HG02852 (cell line): ENCODE data around the gene ALKBH3.

Experiments
- ATAC-seq: cut with Tn5 transposase; IDR thresholded peaks from one replicate; pipeline ENCODE4 v1.9.1; 2021; ENCODE audit warnings: mild to moderate bottlenecking, moderate library complexity; ENCODE audit not compliant: unreplicated experiment

The ALKBH3 gene

DNA sequence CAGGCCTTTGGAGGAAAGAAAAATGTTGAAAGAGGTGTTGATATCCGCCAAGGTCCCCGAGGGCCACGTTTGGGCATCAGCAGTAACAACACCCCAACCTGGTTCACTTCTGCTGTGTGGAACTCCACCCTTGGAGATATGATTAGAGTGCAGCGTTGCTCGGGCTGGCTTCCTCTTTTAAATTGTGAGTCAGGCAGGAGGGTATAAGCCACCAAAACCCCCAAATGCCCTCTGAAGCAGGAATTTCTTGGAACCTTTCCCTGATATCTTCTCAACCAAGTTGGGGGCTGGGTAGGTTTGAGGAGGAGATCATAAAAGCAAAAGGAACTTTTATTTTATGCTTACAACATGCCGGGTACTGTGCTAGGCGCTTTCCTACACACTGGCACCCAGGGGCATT, 55.4 kb downstream of the ALKBH3 start:
- ATAC-seq: no peak

DNA sequence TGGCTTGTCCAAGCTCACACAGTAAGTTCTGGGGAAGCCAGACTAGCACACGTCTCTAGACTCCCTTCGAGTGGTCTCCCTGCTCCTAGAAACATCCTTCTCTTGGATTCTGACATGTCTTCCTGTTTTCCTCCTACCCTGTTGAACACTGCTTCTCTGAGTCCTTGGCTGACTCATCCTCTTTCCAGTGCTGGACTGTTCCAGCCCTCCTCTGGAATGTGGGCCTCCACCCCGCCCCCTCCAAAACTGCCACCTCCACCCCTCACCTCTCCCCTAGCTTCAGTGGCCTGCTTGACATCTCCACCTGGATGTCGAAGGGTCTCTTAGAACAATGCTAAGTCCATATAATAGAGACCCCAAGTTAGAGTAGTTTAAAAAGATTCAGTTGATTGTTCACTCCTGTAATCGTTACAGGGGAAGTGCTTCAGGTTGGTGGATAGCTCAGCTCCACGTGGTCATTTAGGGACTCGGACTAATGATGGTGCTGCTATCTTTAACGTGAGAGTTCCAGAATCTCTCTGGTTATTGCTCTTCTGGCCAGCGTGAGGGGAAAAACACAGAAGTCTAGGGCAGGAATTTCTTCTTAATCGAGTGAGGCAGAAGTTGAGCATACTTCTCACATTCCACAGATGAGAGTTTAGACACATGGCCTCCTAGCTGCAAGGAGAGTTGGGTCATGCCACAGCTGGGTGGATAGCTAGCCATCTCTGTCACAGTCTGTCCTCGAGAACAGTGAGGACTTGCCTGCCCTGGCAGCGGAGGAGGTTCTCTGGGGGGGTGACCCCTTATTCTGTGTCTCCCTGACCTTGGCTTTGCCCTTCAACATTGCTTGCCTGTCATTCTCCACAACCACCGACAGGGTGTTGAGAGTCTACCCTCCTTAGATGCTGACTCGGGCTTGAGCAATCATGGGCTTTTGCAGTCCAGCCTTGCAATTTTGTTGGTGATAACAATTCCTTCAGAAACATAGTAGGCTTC, 57.1 kb downstream of the ALKBH3 start:
- no peak for ATAC-seq

DNA sequence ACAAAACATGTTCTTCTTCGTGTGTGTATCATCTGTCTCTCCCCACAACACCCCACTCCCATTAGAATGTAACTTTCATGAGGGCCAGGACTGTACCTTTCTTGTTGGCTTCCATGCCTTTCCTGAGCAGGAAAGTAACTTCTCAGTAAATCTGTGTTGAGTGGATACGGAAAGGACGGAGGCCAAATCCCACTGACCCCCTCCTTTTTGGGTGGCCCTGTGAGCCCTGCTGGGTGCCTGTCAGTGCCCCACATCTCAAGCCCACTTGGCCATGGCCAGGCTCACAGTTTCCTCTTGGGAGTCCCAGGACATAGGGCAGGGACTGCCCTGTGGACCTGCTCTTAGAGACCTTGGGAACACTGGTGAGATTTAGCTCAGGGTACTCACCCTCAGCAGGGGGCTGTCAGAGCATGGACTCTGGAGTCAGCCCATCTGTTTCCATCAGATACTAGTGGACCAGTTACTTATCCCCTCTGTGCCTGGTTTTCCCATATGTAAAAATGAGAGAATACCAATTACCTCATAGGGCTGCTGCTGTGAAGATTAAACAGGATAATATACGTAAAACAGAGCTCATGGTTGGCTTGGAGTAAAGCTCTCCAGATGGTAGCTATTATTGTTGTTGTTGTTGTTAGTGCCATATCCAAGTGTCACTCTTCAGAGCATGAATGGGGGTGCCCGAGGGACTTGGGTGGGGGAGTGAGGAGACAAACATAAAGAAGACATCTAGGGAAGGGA, 60.8 kb downstream of the ALKBH3 start:
- no peak for ATAC-seq

- no peak for ATAC-seq
Measured at GRCh38 chr11:43942662-43943371, 62.2 kb downstream of the ALKBH3 start.

DNA sequence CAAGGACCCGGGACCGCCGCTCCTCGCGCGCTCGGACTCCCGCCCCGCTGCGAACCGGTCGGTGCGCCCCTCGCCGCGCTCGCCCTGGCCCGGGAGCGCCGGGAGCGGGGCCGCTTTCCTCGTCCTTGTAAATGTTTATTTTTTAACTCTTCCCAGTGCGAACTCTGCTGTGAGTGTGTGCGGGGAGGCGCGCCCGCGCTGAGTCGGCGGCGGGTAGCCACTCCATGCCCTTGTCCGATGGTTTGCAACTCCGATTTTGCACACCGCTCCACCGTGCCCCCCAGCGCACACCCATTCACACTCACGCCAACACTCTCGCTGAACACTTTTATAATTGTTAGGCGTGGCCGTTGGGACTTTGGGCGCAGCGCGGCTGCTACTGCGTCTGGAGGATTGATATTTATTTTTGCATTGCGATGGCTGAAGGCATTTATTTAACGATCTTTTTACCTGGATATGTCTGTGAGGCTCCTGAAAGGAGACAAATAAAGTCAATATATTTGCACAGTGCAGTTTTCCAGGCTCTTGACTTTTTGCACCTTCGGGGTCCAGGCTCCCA, 62.8 kb downstream of the ALKBH3 start:
- no peak for ATAC-seq

- ATAC-seq: no peak
Measured at GRCh38 chr11:43943931-43944751, 63.5 kb downstream of the ALKBH3 start.

DNA sequence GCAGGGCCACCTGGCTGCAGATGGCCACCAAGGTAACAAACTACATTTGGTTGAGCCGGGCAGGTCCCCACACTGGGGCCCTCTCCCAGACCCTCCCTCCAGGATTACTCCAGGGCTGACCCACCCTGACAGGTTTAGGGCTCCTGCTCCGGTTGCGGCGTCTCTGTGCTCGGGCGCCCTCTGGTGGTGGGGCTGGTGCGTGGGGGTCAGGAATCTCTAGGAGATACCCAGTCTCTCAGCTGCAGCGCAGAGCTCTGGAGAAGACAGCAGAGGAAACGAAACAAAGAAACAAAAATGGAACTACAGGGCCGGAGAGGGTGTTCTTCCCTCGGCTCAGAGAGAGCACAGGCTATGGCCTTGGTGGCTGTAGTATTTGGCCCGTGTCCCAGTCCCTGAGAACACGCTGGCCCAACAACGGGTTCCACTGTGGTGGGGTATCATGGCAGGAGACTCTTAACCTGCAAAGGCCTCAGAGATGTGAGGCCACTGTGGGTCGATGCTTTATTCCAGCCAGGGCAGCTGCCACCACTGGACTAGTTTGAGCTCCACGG, 64.2 kb downstream of the ALKBH3 start:
- peak; percentile 39 for ATAC-seq

DNA sequence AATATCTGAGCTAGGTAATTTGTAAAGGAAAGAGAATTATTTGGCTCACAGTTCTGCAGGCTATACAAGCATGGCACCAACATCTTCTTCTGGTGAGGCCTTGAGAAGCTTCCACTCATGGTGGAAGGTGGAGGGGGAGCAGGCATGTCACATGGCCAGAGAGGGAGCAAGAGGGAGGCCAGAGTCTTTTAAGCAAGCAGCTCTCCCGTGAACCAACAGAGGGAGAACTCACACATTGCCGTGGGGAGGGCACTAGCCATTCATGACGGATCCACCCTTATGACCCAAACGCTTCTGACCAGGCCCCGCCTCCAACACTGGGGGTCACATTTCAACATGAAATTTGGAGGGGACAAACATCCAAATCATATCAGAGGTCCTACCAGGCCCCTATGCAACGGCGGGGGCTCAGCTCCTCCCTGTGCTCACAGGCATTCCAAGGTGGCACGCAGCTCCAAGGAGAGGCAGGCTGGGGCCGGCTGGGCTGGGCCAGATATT, 66.4 kb downstream of the ALKBH3 start:
- ATAC-seq: no peak

- no peak for ATAC-seq
Measured at GRCh38 chr11:43947815-43948214, 67.2 kb downstream of the ALKBH3 start.

- no peak for ATAC-seq
Measured at GRCh38 chr11:43948341-43949225, 68.0 kb downstream of the ALKBH3 start.

- ATAC-seq: no peak
Measured at GRCh38 chr11:43950311-43950855, 69.8 kb downstream of the ALKBH3 start.

DNA sequence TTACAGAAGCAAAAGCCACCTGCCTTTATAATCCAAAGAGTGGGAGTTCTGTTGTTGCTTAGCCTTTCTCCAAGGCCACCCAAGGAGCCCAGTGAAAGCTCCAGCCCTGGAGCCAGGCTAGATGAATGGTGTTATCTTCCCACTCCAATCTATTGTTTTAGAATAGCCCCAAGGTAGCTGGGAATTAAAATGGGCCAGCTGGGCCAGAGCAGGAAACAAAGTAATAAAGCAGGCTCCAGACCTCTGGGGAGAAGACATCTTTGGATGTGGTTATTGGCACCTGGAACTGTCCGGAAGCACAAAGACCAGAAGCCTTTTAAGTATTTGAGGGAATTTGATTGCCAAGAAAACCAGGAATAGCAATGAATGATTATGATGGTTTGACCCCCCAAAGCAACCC, 70.6 kb downstream of the ALKBH3 start:
- ATAC-seq: no peak

DNA sequence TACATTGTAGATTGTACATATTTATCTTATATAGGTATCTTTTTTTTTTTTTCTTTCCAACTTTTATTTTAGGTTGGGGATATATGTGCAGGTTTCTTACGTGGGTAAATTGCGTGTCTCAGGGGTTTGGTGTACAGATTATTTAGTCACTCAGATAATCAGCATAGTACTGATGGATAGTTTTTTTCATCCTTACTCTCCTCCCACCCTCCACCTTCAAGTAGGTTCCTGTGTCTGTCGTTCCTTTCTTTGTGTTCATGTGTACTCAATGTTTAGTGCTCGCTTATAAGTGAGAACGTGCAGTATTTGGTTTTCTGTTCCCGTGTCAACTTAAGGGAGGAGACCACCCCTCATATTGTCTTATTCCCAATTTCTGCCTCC, 71.4 kb downstream of the ALKBH3 start:
- ATAC-seq: no peak

DNA sequence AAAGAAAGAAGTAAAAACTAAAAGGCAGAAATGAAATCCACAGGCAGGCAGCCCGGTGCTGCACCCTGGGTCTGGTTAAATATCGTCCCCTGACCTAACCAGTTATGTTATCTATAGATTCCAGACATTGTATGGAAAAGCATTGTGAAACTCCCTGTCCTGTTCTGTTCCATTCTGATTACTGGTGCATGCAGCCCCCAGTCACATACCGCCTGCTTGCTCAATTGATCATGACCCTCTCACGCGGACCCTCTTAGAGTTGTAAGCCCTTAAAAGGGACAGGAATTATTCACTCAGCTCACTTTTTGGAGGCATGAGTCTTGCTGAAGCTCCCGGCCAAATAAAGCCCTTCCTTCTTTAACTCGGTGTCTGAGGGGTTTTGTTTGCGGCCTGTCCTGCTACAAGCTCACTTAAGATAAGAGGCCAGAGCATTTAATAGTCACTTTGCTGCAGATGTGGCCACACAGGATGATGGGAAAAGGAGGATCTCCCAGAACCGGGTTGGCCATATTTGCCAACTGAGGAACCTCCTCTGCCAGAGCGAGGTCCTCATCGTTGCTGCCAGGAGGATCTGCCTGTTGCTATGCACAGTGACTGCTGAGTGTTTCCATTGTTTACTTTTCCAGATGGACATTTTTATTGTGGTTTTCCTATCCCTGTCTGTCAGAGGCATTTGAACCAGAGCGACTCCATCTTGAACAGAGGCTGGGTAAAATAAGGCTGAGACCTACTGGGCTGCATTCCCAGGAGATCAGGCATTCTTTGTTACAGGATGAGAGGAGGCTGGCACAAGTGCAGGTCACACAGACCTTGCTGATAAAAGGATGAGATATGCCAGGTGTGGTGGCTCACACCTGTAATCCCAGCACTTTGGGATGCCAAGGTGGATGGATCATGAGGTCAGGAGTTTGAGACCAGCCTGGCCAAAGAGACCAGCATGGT, 72.0 kb downstream of the ALKBH3 start:
- ATAC-seq: no peak

DNA sequence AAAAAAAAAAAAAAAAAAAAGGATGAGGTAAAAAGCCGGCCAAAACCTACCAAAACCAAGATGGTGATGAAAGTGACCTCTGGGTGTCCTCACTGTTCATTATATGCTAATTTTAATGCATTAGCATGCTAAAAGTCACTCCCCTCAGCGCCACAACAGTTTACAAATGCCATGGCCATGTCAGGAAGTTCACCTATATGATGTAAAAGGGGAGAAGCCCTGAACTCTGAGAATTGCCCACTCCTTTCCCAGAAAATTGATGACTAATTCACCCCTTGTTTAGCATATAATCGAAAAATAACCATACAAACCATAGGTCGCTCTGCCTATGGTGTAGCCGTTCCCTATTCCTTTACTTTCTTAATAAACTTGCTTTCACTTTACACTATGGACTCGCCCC, 72.9 kb downstream of the ALKBH3 start:
- no peak for ATAC-seq

- ATAC-seq: no peak
Measured at GRCh38 chr11:43954241-43954640, 73.6 kb downstream of the ALKBH3 start.

DNA sequence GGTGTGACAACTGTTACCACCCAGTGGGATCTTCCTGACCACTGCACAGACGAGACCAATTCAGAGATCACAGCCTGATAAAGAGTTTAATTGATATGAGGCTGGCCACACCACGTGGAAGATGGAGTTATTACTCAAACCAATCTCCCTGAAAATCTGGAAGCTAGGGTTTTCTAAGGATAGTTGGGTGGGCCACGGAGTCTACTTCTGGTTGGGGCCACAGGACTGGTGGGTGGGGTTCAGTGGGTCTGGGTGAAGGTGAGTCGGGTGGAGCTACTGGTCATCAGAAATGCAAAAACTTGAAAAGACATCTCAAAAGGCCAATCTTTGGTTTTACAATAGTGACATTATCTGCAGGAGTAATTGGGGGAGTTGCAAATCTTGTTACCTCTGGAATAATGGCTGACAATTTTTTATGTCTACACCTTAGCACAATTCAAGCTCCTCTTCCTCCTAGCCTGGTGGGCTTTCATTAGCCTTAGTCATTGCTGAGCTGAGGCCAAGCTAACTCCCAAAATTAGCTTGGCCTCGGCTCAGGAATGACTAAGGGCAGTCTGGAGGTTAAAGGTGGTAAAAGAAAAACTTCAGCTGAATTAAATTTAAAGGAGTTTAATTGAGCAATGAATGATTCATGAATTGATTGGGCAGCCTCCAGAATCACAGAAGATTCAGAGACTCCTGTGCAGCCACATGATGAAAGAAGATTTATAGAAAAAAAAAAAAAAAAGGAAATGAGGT, 74.9 kb downstream of the ALKBH3 start:
- no peak for ATAC-seq
